HG03439 (cell line): ENCODE measurements around the gene ZNF92.
"Not testable (repeated sequence)": the region's sequence is repeated elsewhere in the genome, so short reads cannot be mapped to it uniquely, and the experiment has no call there.

Experiments used
- ATAC-seq: cut with Tn5 transposase; IDR thresholded peaks from one replicate; pipeline ENCODE4 v1.9.1; 2021; ENCODE audit warnings: mild to moderate bottlenecking, moderate library complexity; ENCODE audit not compliant: unreplicated experiment

Gene ZNF92

DNA sequence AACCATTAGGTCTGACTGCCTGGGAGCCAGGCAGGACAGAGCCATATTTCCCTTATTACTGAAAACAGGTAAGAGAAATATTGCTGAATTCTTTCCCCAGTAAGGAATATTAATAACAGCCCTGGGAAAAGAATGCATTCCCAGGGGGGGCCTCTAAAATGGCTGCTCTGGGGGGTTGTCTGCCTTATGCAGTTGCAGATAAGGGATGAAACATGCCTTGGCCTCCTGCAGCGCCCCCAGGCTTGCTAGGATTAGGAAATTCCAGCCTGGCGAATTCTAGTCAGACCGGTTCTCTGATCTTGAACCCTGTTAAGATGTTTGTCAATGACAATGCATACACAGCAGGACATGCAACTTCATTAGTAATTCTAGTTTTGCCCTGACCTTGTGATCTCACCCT lies 49.6 kb downstream of the ZNF92 start:
- ATAC-seq, result not testable (repeated sequence)

DNA sequence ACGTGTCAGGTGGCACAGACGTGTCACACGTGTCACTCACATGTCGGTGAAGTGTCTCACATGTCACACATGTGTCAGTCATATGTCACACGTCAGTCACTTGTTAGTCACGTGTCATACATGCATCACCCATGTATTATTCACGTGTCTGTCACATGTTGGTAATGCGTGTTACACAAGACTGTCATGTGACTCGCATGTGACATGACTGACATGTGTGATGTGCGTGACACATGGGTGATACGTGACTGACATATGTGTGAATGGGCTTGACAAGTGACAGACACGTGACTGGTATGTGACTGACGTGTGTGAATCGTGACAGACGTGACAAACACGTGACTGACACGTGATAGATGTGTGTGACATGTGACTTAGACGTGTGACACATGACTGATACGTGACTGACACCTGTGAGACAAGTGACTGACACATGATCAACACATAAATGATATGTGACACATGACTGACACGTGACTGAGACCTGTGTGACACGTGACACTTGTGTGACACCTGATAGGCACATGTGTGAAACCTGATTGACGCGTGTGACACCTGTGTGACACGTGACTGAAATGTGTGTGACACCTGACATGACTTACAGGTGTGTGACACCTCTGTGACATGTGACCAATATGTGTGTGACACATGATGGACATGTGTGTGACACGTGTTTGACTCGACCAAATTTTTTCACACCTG lies 56.1 kb downstream of the ZNF92 start:
- no peak for ATAC-seq

DNA sequence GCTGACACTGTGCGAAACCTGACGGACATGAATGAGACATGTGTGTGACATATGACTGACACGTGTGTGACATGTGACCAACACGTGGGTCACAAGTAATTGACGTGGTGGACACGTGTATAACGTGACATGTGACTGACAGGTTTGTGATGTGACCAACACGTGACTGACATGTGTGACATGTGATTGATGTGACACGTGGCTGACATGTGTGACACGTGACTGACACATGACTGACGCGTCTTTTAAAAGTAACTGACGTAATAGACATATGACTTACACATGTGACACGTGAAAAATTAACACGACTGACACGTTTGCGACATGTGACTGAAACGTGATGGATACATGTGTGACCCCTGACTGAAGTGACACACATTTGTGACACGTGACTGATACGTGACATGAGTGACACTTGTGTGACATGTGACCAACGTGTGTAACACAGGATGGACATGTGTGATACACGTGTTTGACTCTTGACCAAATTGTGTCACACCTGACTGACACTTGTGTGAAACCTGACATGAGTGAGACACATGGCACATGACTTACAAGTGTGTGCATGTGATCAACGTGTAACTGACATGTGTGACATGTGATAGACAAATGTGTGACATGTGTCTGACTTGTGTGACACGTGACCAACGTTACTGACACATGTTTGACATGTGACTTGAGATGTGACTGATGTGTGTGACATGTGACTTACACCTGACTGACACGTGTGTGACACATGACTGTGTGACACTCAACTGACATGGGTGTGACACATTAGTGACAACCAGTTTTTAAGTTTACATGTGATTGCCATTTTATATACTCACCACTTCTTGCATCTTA lies 56.9 kb downstream of the ZNF92 start:
- no peak for ATAC-seq

DNA sequence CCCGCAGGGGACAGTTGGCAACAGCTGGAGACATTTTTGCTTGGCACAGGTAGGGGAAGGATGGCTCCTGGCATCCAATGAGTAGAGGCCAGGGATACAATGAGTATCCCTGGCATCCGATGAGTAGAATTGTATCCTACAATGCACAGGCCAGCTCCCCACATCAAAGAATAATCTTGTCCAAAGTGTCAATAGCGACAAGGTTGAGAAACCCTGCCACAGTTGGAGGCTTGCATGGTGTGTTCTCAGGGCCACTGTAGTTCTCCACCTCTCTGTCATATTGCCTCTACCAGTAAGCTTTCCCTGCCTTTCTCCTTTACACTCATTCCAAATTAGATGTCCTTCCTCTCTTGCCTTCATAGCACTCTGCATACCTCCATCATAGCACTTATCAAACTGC lies 60.7 kb downstream of the ZNF92 start:
- no peak for ATAC-seq

DNA sequence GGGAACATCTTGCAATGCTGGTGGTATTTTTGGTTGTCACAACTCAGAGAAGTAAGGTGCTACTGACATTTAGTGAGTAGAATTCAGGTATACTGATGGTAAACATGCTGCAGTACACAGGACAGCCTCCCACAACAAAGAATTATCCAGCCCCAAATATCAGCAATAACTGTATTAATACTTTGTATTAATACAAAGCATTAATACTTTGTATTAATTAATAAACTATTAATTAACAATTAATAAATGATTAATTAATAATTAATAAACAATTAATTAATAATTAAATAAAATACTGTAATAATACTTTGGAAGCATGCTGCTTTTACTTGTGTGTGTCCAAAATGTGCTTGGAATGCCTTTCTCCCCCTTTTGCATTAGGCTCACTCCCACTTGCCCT lies 62.5 kb downstream of the ZNF92 start:
- no peak for ATAC-seq

DNA sequence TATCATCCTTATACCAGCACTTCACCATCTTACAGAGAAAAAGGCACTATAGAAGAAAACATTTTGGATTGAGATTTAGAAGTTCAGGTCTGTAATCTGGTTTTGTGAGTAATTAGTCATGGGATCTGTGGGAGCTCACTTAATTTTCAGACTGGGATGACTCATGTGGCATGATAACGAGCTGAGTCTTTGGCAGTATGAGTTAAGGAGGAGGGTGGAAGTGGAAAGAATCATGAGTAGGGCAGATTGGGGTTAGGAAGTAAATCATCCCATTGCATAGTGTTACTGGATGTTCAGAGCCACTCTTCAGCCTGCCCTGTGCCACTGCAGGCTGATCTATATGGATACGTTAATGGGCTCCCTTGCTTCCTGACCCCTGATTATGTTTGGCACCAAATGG lies 64.9 kb downstream of the ZNF92 start:
- no peak for ATAC-seq

DNA sequence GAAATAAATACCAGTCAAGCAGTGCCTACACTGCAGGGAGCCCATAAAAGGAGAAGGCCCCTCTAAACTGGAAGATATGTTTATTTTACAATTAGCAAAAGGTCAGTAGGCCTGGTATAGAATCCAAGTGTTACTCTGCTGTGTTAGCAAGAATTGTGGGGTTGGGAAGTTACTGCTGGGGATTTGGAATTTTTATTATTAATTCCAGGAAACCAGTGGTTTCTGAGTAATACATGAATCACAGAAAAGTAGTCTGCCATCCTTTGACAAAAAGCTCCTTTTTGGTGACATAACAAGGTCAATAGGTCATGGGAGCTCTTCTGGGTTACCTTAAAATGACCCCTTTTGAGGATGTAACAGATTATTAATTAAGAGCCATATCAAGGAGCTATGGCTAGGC lies 67.4 kb downstream of the ZNF92 start:
- no peak for ATAC-seq

DNA sequence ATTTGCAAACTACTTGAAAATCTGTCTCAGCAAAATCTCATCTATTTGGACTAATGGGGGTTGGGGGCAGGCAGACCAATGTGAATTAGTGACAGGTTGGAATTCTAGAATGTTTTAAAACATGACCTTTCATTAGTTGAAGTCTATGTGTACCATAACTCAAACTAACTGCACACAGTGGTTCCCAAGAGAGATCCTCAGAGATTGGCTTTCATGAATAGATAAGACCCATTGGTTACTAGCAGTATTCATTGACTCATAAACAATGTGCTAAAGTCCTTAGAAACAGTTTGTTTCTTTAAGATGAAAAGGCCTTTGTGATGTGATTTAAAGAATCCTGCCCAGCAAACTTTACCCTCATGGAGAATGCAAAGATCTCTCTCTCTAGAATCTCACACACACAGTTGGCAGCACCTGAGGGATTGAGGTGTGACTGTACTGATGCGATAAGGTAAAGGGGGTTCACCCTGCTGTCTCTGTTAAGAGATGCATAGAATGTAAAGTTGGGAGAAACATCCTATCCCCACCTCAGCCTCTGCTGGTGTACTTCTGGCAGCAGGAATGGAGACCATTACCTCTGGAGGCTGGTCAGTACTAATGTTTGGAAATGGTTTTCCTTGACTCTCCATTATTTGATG lies 70.7 kb downstream of the ZNF92 start:
- ATAC-seq, result no peak

DNA sequence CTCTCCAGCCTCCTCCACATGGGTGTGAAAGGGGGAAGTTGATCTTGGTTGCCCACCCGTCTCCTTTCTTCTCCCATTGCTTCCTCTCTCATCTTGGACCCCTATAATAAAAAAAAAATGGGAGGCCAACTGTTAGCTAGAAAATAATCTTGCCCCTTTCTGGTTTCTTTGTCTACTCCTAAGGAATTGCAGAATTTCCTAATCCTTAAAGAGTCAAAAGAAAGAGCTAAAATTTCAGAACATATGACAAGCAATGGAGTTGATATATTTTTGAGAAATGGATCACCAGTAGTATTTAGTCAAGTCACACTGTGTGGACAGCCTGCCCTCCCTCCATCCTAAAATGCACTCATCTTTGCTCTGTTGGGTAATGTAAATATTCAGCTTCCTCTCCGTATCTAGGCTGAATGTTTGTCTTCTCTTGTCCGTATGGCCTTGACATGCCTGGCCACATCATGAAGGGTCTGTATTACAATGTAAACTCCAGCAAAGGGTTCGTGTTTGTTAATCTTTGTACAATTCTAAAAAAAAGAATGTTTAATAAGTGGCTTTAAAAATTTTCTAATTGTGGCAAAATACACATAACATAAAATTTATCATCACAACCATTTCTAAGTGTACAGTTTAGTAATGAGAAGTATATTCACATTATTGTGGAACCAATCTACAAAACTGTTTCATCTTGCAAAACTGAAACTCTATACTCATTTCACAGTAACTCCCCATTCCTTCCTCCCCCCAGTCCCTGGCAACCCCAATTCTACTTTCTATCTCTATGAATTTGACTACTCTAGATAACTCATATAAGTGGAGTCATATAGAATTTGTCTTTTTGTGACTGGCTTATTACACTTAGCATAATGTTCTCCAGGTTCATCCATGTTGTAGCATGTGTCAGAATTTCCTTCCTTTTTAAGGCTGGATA lies 71.5 kb downstream of the ZNF92 start:
- no peak for ATAC-seq

DNA sequence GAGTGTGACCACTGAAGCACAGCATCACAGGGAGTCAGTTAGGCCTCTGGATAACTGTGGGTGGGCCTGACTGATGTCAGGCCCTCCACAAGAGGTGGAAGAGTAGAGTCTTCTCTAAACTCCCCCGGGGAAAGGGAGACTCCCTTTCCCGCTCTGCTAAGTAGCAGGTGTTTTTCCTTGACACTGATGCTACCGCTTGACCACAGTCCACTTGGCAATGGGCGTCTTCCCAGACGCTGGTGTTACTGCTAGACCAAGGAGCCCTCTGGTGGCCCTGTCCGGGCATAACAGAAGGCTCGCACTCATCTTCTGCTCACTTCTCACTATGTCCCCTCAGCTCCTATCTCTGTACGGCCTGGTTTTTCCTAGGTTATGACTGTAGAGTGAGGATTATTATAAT lies 73.4 kb downstream of the ZNF92 start:
- ATAC-seq, result not testable (repeated sequence)

DNA sequence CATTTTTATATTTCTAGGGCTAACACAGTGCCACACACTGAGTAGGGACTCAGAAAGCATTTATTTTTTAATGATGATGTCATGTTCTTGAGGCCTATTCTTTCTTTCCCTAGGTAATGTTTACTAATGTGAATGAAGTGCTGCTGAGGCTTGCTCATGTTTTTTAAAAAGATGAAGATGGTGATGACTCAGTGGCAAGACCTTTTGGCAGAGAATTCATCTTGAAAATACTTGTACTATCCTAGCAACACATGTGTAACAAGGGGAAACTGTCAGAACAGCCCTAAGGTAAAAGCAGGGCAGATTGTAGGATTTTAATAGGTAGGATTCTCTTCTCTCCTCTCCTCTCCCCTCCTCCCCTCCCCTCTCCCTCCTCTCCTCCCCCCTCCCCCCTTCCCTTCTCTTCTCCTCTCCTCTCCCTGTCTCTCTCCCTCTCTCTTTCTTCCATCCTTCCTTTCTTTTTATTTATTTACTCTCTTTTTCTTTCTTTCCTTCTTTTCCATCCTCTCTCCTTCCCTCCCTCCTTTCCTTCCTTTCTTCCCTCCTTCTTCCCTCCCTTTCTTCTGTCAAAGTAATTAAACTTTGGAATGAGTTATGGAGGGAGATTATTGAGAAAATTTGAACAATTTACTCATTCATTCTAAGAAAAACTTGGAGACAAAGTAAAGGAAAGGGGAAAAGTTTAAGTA lies 75.3 kb downstream of the ZNF92 start:
- ATAC-seq, result no peak

DNA sequence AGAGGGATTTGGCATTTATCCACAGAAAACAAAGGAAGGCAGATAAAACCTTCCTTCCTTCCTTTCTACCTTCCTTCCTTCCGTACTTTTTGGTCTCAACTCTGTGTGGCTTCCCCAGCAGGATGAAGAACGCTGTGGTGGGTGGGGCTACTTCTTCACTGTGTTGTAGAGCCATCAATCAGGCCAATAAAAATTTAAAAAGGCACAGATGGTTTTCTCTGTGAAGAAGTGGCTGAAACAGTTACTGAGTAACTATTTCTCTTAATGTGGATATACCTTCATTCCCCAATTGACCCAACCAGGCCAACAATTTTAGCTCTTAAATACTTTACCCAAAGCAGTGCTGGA lies 75.8 kb downstream of the ZNF92 start:
- no peak for ATAC-seq
